ENCODE data around the gene SOCS6. TPM values are rescaled to one million over a fixed set of nuclear protein-coding genes. Genes with fewer than 3 reads are reported as not detected.
A peak's percentile ranks its signal among the peaks of the same experiment; 100 is the strongest.
"Not testable (repeated sequence)": the region's sequence is repeated elsewhere in the genome, so short reads cannot be mapped to it uniquely, and the experiment has no call there.

SOCS6 gene
- total RNA-seq, 1 donor from 2014 or later: 21.2 TPM

GRCh38 chr18:70324897-70325296, 36.1 kb downstream of the SOCS6 start:
- no peak for ATAC-seq

GRCh38 chr18:70326255-70326654, 37.4 kb downstream of the SOCS6 start:
- no peak for ATAC-seq

- no peak for ATAC-seq
Observed at GRCh38 chr18:70328169-70328568, 39.3 kb downstream of the SOCS6 start.

GRCh38 chr18:70329071-70329470, 40.2 kb downstream of the SOCS6 start:
- ATAC-seq: no peak

- no peak for ATAC-seq
Observed at GRCh38 chr18:70330887-70331286, 42.0 kb downstream of the SOCS6 start.

GRCh38 chr18:70331456-70332097, 42.7 kb downstream of the SOCS6 start:
- ATAC-seq: no peak

- peak; percentile 29 for ATAC-seq
Observed at GRCh38 chr18:70332694-70333093, 43.8 kb downstream of the SOCS6 start.

- ATAC-seq: no peak
Observed at GRCh38 chr18:70333316-70333715, 44.5 kb downstream of the SOCS6 start.

GRCh38 chr18:70333757-70334156, 44.9 kb downstream of the SOCS6 start:
- ATAC-seq: peak; percentile 79

- no peak for ATAC-seq
Observed at GRCh38 chr18:70334264-70334663, 45.4 kb downstream of the SOCS6 start.

- peak; percentile 61 for ATAC-seq
Observed at GRCh38 chr18:70334728-70335329, 46.0 kb downstream of the SOCS6 start.

GRCh38 chr18:70335892-70336726, 47.3 kb downstream of the SOCS6 start:
- ATAC-seq: peak; percentile 67

- peak; percentile 94 for ATAC-seq
Observed at GRCh38 chr18:70337139-70337972, 48.5 kb downstream of the SOCS6 start.

GRCh38 chr18:70338890-70339289, 50.0 kb downstream of the SOCS6 start:
- ATAC-seq: no peak

GRCh38 chr18:70339915-70340314, 51.1 kb downstream of the SOCS6 start:
- ATAC-seq: no peak

GRCh38 chr18:70348481-70348880, 59.6 kb downstream of the SOCS6 start:
- ATAC-seq: not testable (repeated sequence)

GRCh38 chr18:70349316-70349715, 60.5 kb downstream of the SOCS6 start:
- no peak for ATAC-seq

- no peak for ATAC-seq
Observed at GRCh38 chr18:70354080-70354479, 65.2 kb downstream of the SOCS6 start.

GRCh38 chr18:70354771-70355170, 65.9 kb downstream of the SOCS6 start:
- no peak for ATAC-seq

GRCh38 chr18:70355620-70356385, 67.0 kb downstream of the SOCS6 start:
- ATAC-seq: no peak

- peak; percentile 82 for ATAC-seq
Observed at GRCh38 chr18:70358105-70358406, 69.2 kb downstream of the SOCS6 start.

- no peak for ATAC-seq
Observed at GRCh38 chr18:70359071-70359470, 70.2 kb downstream of the SOCS6 start.
